ENCODE data around the gene SPOP.

DNA sequence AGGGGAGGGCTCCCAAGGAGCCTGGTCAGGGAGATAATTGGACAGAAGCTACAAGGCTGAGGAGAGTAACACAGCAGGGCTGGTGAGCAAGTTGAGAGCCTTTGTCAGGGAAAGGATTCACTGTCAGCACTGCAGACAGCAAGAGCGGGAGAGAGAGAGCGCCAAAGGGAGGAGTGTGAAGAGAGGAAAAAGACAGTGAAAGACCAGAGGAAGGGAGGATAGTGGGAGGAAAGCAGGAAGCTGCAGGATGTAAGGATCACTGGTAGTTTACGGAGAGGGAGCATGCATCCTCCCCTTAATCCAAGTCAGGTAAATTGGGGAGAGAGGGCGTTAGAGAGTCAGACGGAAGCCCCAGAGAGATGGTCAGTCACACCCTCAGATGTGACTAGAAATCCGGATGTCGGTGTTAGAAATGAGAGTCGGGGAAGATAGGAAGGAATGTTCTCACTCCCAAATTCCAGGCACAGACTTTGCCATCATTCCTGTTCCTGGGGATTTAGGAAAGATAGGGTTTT is 13.8 kb upstream of the SPOP start:
- TF ChIP-seq POLR2A (IDR thresholded peaks at IDR 0.05; ENCODE audit: low read depth, low read length) (no peak), TAF1 (IDR thresholded peaks at IDR 0.05; ENCODE audit: borderline replicate concordance, low read depth, low read length) (no peak)

All from GM12892 (cell line).